ENCODE data around the gene TCERG1L. TPM values are rescaled to one million over a fixed set of nuclear protein-coding genes. Genes with fewer than 3 reads are reported as not detected.

The TCERG1L gene
- total RNA-seq, 1 donor from 2014 or later, result not detected

- Histone ChIP-seq H3K4me1 (no peaks in the 10 kb centered on the region), H3K27ac (no peak overlapping the region), H3K9me3 (no peaks in the 10 kb centered on the region), H3K36me3 (no peaks in the 10 kb centered on the region), H3K4me3 (no peak overlapping the region), H3K27me3 (no peaks in the 10 kb centered on the region)
- TF ChIP-seq POLR2A (IDR thresholded peaks at IDR 0.05), result no peak
- no peak for TF ChIP-seq CTCF (IDR thresholded peaks at IDR 0.05)
- TF ChIP-seq POLR2AphosphoS5 (IDR thresholded peaks at IDR 0.05; ENCODE audit: insufficient read depth in 1 of 2, low read depth in 1 of 2), result no peak
- intact Hi-C loops (cut with DNase I), result no loop called here
- DNase-seq (ENCODE audit: extremely low spot score in 2 of 2), result no peak
Measured at GRCh38 chr10:131049016-131049415, 262.5 kb downstream of the TCERG1L start.

GRCh38 chr10:131048606-131049005, 262.9 kb downstream of the TCERG1L start:
- TF ChIP-seq CTCF (IDR thresholded peaks at IDR 0.05) (no peak), POLR2A (IDR thresholded peaks at IDR 0.05) (no peak), POLR2AphosphoS5 (IDR thresholded peaks at IDR 0.05; ENCODE audit: insufficient read depth in 1 of 2, low read depth in 1 of 2) (no peak)
- intact Hi-C loops (cut with DNase I), result no loop called here
- Histone ChIP-seq H3K27ac (no peak overlapping the region), H3K4me3 (no peak overlapping the region), H3K36me3 (no peaks in the 10 kb centered on the region), H3K9me3 (no peaks in the 10 kb centered on the region), H3K4me1 (no peaks in the 10 kb centered on the region), H3K27me3 (no peaks in the 10 kb centered on the region)
- no peak for DNase-seq (ENCODE audit: extremely low spot score in 2 of 2)

- no peak for DNase-seq (ENCODE audit: extremely low spot score in 2 of 2)
- no peaks in the 10 kb centered on the region for H3K27me3 ChIP-seq
Measured at GRCh38 chr10:131047501-131047900, 264.0 kb downstream of the TCERG1L start.

GRCh38 chr10:131046194-131046593, 265.3 kb downstream of the TCERG1L start:
- no peak for DNase-seq (ENCODE audit: extremely low spot score in 2 of 2)
- H3K9me3 ChIP-seq, result no peaks in the 10 kb centered on the region

More at GRCh38 chr10:131047501-131047900, 264.0 kb downstream of the TCERG1L start:
- Histone ChIP-seq H3K27ac (no peak overlapping the region), H3K9me3 (no peaks in the 10 kb centered on the region), H3K4me1 (no peaks in the 10 kb centered on the region), H3K36me3 (no peaks in the 10 kb centered on the region), H3K4me3 (no peak overlapping the region)
- intact Hi-C loops (cut with DNase I), result no loop called here
- TF ChIP-seq CTCF (IDR thresholded peaks at IDR 0.05), result no peak
- no peak for TF ChIP-seq POLR2A (IDR thresholded peaks at IDR 0.05)
- TF ChIP-seq POLR2AphosphoS5 (IDR thresholded peaks at IDR 0.05; ENCODE audit: insufficient read depth in 1 of 2, low read depth in 1 of 2), result no peak

More at GRCh38 chr10:131046194-131046593, 265.3 kb downstream of the TCERG1L start:
- intact Hi-C loops (cut with DNase I), result no loop called here
- Histone ChIP-seq H3K27ac (no peak overlapping the region), H3K4me3 (no peak overlapping the region), H3K27me3 (no peaks in the 10 kb centered on the region), H3K36me3 (no peaks in the 10 kb centered on the region), H3K4me1 (no peaks in the 10 kb centered on the region)
- TF ChIP-seq CTCF (IDR thresholded peaks at IDR 0.05) (no peak), POLR2A (IDR thresholded peaks at IDR 0.05) (no peak), POLR2AphosphoS5 (IDR thresholded peaks at IDR 0.05; ENCODE audit: insufficient read depth in 1 of 2, low read depth in 1 of 2) (no peak)
